Subcutaneous adipose tissue (tissue), 4 donors: ENCODE data around the gene RUNX2. TPM values are rescaled to one million over a fixed set of nuclear protein-coding genes. Genes with fewer than 3 reads are reported as not detected.

ENCODE experiments used
- total RNA-seq, 4 donors: library from RNA; depleted of rRNA; stranded (reverse); fragments of >200 nt; gene quantifications; one replicate each; pipeline ENCODE4 v1.1.0, GENCODE V29; 2016
- TF ChIP-seq, protein P1 (sequence below): fragments of 450-650 bp; IDR thresholded peaks from one replicate; pipeline ENCODE4 v1.5.1; 2016; ENCODE audit warnings: low read depth, mild to moderate bottlenecking, control low read depth, antibody characterized with exemption, moderate library complexity

Gene RUNX2
- total RNA-seq, 4 donors from 2014 or later = 1.3 to 4.6 (median 2.6) TPM

DNA sequence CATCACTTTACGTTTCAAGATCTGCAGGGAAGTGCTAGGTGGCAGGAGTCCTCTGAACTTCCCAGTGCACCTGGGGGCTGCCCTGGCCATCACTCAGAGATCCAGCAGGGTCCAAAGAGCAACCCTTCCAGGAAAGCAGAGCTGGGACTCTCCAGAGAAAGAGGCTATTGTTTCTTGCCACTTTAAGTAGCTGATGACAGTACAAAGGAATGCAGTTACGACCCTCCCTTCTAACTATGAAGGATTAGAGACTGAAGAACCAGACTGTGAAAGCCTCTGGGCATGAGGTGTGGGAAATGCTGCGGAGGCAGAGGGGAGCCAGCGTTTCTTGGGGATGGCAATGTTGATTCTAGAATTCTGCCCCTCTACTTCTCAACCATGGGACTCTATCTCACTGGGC lies 238.8 kb downstream of the RUNX2 start:
- TF ChIP-seq, protein P1, sequence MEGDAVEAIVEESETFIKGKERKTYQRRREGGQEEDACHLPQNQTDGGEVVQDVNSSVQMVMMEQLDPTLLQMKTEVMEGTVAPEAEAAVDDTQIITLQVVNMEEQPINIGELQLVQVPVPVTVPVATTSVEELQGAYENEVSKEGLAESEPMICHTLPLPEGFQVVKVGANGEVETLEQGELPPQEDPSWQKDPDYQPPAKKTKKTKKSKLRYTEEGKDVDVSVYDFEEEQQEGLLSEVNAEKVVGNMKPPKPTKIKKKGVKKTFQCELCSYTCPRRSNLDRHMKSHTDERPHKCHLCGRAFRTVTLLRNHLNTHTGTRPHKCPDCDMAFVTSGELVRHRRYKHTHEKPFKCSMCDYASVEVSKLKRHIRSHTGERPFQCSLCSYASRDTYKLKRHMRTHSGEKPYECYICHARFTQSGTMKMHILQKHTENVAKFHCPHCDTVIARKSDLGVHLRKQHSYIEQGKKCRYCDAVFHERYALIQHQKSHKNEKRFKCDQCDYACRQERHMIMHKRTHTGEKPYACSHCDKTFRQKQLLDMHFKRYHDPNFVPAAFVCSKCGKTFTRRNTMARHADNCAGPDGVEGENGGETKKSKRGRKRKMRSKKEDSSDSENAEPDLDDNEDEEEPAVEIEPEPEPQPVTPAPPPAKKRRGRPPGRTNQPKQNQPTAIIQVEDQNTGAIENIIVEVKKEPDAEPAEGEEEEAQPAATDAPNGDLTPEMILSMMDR = no peak

DNA sequence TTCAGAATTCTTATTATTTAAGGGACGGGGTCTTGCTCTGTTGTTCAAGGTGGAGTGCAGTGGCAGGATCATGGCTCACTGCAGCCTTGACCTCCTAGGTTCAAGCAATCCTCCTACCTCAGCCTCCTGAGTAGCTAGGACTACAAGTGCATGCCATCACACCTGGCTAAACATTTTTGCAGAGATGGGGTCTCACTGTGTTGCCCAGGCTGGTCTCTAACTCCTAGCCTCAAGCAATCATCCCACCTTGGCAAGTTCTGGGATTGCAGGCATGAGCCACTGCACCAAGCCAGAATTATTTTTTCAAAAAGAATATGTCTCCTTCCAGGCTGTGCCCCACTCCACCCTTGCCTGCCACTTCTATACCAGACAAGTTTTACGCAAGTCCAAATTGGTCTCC lies 239.7 kb downstream of the RUNX2 start:
- TF ChIP-seq, protein P1 = no peak

DNA sequence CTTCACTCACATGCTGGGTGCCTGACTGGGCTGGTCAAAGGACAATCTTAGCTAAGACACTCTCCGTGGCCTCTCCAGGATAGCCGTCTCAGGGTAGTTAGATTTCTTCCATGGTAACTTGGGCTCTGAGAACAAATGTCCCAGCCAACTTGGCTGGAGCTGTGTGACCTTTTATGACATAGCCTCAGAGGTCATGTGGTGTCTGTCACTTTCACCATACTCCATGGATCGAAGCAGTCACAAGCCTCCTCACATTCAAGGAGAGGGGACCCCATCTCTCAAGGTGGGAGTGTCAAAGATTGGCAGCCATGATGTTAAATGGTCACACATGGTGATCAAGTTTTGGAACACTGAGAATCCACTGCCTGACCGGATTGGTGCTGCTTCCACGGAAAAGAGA lies 240.5 kb downstream of the RUNX2 start:
- TF ChIP-seq, protein P1 = no peak

DNA sequence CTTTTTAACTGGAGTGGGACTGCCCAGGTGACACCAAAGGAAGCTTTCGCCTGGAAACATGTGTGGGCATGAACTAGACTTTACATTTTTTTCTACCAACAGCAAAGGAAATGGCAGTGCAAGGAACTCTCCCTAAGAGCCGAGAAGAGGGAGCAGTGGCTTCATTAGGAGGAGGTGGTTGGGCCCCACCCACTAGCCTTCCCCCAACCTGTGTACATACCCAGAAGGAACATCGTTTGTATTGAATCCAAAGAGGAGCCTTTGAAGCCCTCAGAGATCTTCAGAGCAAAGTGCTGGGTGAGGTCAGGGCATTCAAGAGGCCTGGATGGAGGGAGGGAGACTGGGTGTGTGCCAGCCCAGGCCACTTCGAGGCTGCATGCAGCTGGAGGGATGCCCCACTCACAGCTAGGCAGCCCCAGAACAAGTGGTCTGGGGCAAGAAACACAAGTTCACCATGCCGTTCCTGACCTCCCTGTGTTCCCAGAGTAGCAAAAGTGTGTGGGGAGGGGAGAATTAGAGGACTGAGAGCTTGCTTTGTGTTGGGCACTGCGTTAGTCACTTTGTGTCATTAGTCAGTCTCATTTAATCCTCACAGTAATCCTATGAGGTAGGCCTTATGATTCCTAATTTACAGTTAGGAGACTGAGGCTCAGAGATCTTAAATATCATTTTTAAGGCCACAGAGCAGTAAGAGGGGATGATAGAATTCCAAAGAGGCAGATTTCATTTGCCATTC lies 241.2 kb downstream of the RUNX2 start:
- TF ChIP-seq, protein P1 = no peak

DNA sequence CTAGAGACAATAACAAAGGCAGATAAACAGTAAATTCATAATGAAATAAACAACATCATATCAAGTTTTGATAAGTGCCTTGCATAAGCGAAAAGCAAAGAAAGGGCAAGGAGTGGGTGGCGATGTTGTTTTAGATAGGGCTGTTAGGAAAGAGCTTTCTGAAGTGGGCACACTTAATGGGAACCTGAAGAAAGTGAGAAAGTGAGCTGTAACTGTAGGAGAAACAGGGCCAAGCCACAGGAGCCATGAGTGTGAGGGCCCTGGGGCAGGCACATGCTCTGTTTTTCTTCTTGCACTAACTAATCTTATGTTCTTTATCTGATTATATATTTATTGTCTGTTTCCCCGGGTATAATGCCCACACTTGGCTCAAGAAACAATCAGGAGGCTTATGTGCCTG lies 243.0 kb downstream of the RUNX2 start:
- TF ChIP-seq, protein P1 = no peak

DNA sequence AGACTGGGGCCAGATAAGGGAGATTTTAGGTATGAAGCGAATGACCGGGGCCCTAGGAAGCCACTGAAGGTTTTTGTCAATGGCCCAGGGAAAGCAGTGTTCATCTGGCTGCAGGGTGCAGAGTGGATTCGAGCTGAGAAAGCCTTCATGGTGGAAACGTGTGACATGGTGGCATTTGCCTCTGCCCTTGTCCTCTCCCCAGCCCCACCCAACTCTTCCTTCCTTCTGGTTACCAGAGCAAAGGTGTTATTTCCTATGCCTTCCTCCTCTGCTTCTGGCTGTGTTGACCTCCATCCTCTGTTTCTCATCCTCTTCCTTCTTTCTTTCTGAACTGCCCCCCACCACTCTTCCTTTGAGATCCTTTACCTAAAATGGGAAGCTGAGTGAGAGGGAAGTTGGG lies 244.7 kb downstream of the RUNX2 start:
- TF ChIP-seq, protein P1 = no peak

DNA sequence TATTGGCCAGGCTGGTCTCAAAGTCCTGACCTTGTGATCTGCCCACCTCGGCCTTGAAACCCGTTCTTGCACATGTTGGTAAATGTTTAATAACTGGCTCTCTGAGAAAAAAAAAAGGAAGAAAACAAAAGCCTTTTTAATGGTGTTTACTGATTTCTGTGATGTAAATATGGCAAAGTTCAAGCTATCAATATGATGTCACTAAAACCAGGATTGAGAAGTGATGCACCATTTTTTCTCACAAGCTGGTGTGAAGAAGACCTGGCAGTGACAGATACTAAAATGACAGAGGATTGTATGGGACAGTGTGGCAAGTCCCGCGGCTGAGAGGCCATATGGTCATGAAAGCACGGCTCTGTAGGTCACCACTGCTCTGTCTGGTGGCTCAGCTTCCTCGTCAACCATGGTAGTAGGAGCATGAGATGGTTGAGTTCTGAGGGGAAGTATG lies 245.9 kb downstream of the RUNX2 start:
- TF ChIP-seq, protein P1 = no peak
